AG10803 (cell line): ENCODE results near the gene IDNK.

ENCODE experiments used
- DNase-seq: peaks from one replicate; pipeline ENCODE4 v3.0.0; 2010; ENCODE audit warnings: low read depth
- H3K4me3 ChIP-seq: 2 replicates; pipeline ENCODE4 v1.5.1; 2011; ENCODE audit warnings: mild to moderate bottlenecking, low read length, control low read depth
- CTCF ChIP-seq: conservative IDR thresholded peaks from 2 replicates; pipeline ENCODE4 v1.5.1; 2011; ENCODE audit warnings: mild to moderate bottlenecking, low read length, control low read depth, inconsistent platforms

The IDNK gene

GRCh38 chr9:83649080-83649479 is 26.1 kb downstream of the IDNK start:
- no peak overlapping the region for H3K4me3 ChIP-seq
- DNase-seq = peak; percentile 46

GRCh38 chr9:83649515-83649914 is 26.6 kb downstream of the IDNK start:
- no peak for DNase-seq
- H3K4me3 ChIP-seq = no peak overlapping the region
- no peak for TF ChIP-seq CTCF

More at GRCh38 chr9:83649080-83649479, 26.1 kb downstream of the IDNK start:
- TF ChIP-seq CTCF = peak; percentile 89

- DNase-seq = no peak
Measured at GRCh38 chr9:83651558-83651957, 28.6 kb downstream of the IDNK start.

GRCh38 chr9:83652433-83652832 is 29.5 kb downstream of the IDNK start:
- no peak for TF ChIP-seq CTCF
- H3K4me3 ChIP-seq = no peak overlapping the region
- DNase-seq = no peak

More at GRCh38 chr9:83651558-83651957, 28.6 kb downstream of the IDNK start:
- no peak for TF ChIP-seq CTCF
- H3K4me3 ChIP-seq = no peak overlapping the region

GRCh38 chr9:83655433-83655832 is 32.5 kb downstream of the IDNK start:
- H3K4me3 ChIP-seq = no peak overlapping the region
- no peak for DNase-seq
- 0 out of 2 replicates have a peak, but pooled peaks have one; percentile 2 for TF ChIP-seq CTCF

GRCh38 chr9:83656032-83656680 is 33.2 kb downstream of the IDNK start:
- H3K4me3 ChIP-seq = no peak overlapping the region
- no peak for TF ChIP-seq CTCF
- DNase-seq = no peak

GRCh38 chr9:83656952-83657351 is 34.0 kb downstream of the IDNK start:
- H3K4me3 ChIP-seq = no peak overlapping the region
- TF ChIP-seq CTCF = no peak

More at GRCh38 chr9:83656952-83657351, 34.0 kb downstream of the IDNK start:
- DNase-seq = no peak
